Measurements from ENCODE around the gene GDF7. TPM values are rescaled to one million over a fixed set of nuclear protein-coding genes. Genes with fewer than 3 reads are reported as not detected.

The GDF7 gene
- total and polyA plus RNA-seq, 5 donors = 0.25 to 0.79 (median 0.47) TPM

DNA sequence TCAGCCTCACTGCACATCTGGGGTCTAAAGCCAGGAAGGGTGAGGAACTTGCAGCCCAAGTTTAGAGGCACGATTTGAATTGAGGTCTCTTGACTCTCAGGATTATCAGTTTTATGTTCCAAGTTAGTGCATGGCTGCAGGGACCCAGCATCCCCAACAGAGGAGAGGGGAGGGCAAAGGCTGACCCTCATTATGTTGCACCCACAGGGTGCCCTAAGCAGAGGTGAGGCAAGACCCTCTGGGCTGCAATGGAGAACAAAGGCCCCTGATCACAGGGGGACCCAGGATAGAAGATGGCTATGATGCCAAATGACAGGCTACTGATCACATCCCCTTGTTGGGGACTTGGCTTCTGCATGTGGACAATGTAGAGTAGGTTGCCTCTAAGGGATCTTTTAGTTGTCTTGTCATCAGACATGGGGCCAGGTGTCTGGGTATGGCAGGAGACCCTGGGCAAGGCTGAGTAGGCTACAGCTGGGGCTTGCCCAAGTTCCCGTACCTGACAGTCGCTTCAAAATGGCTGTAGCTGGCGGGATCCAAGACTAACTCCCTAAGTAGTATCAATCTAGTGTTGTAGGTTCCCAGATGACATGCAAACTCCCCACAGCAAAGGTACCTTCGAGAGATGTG, 4.5 kb upstream of the GDF7 start:
- H3K27me3 ChIP-seq (ENCODE audit: control insufficient read depth, insufficient read depth) = no peaks in the 10 kb centered on the region

DNA sequence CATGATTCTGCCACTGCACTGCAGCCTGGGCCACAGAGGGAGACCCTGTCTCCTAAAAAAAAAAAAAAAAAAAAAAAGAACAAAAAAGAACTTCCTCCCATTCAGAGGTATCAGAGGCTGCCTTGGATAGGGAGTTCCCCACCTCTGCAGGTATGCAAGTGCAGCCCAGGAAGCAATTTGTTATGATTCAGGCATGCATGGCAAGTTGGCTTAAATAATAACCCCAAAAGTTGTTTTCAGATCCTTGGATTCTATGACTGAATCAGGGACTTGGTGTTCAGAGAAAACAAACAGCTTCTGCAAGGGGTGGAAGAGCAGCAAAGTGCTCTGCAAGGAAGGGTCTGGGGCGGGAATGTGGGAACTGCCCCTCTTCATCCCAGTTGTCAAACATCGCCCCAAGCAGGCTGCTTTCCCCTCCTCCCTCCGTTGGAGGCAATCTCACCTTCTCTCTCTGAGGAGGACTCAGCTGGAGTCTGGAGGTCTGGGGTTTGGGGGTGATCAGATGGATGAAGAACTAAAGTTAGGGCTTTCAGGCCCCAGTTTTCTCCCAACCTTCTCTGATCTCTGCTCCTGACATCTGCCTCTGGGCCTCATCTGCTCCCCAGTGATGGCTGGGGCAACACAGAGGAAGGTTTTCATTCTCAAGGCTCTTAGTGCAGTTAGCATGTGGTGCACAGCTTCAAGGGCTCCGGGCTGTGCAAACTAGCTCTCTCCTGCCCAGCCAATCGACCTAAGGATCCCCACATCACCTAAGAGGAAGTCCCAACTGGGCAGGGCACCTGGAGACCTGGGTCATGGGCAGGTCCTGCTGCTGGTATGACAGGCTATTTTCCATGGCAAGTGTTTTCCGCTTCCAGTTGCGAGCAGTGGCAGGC, 3.5 kb upstream of the GDF7 start:
- no peak overlapping the region for H3K4me3 ChIP-seq (ENCODE audit: low read length)
- H3K9me3 ChIP-seq (ENCODE audit: control insufficient read depth, low read length) = no peaks in the 10 kb centered on the region
- WGBS = 51% methylated on average over 7 of the region's 7 CpGs
- intact Hi-C loops (cut with DNase I) = loop anchor here in 3 of 4 donors (2.0 to 10.0 kb wide), 3 partner anchors 299 to 451 kb away; no protein-coding TSS in a partner anchor
- peaks cover 4% of the 10 kb centered on the region for H3K4me1 ChIP-seq (ENCODE audit: control insufficient read depth, insufficient read depth, low read length)
- H3K27ac ChIP-seq (ENCODE audit: low read length) = no peak overlapping the region
- no peaks in the 10 kb centered on the region for H3K27me3 ChIP-seq (ENCODE audit: control insufficient read depth, insufficient read depth)
- ATAC-seq (no peak), DNase-seq (no peak)

More for the DNA sequence above, 4.5 kb upstream of the GDF7 start:
- DNase-seq (no peak), ATAC-seq (no peak)
- intact Hi-C loops (cut with DNase I) = loop anchor here in 3 of 4 donors (2.0 to 10.0 kb wide), 3 partner anchors 300 to 452 kb away; no protein-coding TSS in a partner anchor
- Histone ChIP-seq H3K4me1 (ENCODE audit: control insufficient read depth, insufficient read depth, low read length) (peaks cover 4% of the 10 kb centered on the region), H3K4me3 (ENCODE audit: low read length) (no peak overlapping the region), H3K27ac (ENCODE audit: low read length) (no peak overlapping the region), H3K9me3 (ENCODE audit: control insufficient read depth, low read length) (no peaks in the 10 kb centered on the region)
- 65% methylated on average over 5 of the region's 5 CpGs for WGBS

DNA sequence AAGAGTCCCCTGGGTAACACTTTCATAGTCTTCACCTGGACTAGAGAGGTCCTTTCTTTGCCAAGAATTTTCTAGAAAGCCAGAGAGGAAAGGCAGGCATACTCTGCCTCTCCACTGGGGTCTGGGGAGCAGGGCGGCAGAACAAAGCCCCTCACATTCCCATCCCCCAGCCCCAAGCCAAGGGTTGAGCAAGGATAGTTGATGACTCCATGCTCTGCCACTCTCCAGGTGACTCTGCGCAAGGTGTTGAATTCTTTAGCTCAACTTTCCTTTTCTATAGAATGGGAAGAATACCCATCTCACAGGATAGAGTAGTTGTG, 2.9 kb upstream of the GDF7 start:
- Histone ChIP-seq H3K4me1 (ENCODE audit: control insufficient read depth, insufficient read depth, low read length) (peaks cover 4% of the 10 kb centered on the region), H3K27ac (ENCODE audit: low read length) (no peak overlapping the region), H3K9me3 (ENCODE audit: control insufficient read depth, low read length) (no peaks in the 10 kb centered on the region), H3K27me3 (ENCODE audit: control insufficient read depth, insufficient read depth) (no peaks in the 10 kb centered on the region), H3K4me3 (ENCODE audit: low read length) (no peak overlapping the region)
- DNase-seq (no peak), ATAC-seq (no peak)
- WGBS = 53% methylated on average over 2 of the region's 2 CpGs
- intact Hi-C loops (cut with DNase I) = loop anchor here in 2 of 4 donors (5.0 to 10.0 kb wide), 2 partner anchors 298 to 451 kb away; no protein-coding TSS in a partner anchor

- Histone ChIP-seq H3K27me3 (ENCODE audit: control insufficient read depth, insufficient read depth) (no peaks in the 10 kb centered on the region), H3K9me3 (ENCODE audit: control insufficient read depth, low read length) (no peaks in the 10 kb centered on the region), H3K4me3 (ENCODE audit: low read length) (no peak overlapping the region), H3K4me1 (ENCODE audit: control insufficient read depth, insufficient read depth, low read length) (peaks cover 4% of the 10 kb centered on the region), H3K27ac (ENCODE audit: low read length) (no peak overlapping the region)
- WGBS = 24% methylated on average over 17 of the region's 17 CpGs
- intact Hi-C loops (cut with DNase I) = loop anchor here in 2 of 4 donors (5.0 to 10.0 kb wide), 2 partner anchors 298 to 450 kb away; no protein-coding TSS in a partner anchor
- ATAC-seq (no peak), DNase-seq (no peak)
These were observed 2.3 kb upstream of the GDF7 start for GRCh38 chr2:20664431-20665242.

DNA sequence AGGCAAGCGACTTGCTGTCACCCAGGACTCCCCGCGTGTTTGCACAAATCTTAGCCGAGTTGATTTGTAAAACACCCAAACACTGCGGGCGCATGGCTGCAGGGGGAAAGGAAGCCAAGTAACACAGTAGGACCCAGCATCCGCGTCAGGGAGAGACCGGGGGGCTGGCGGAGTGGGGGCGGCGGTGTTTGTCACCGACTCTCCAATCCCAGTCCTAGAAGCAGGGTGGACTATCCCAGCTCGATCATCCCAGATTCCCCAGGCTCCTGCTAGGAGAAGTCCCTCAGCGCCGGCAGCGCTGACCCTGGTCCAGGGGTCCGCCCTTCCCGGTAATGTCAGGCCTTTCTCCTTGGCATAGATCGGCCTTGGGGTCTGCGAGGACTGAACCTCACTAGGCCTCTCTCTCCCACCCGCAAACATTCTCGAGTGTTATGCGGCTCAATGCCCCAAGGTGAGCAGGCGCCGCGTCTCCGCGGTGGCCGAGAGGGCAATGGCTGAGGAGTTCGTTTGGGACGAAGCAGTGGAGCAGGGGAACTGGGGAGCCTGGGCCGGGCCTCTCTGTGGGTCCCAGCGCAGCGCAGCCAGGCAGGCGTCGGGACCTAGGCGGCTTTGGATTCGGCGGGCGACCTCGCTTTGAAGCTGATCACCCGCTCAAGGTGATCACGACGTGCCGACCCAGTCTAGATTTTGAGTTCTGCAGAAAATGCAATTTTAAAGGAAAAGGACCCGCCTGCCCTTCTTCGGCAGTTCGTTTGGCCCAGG, 1.5 kb upstream of the GDF7 start:
- DNase-seq = peak in 1 of 3 donors; percentile 50
- Histone ChIP-seq H3K4me3 (ENCODE audit: low read length) (peak overlapping the region; percentile 58), H3K27me3 (ENCODE audit: control insufficient read depth, insufficient read depth) (no peaks in the 10 kb centered on the region), H3K27ac (ENCODE audit: low read length) (no peak overlapping the region), H3K9me3 (ENCODE audit: control insufficient read depth, low read length) (no peaks in the 10 kb centered on the region), H3K4me1 (ENCODE audit: control insufficient read depth, insufficient read depth, low read length) (peaks cover 4% of the 10 kb centered on the region)
- intact Hi-C loops (cut with DNase I) = loop anchor here in 1 of 4 donors (10.0 kb wide), 1 partner anchor 449 kb away; no protein-coding TSS in a partner anchor
- WGBS = 4% methylated on average over 49 of the region's 49 CpGs
- no peak for ATAC-seq

DNA sequence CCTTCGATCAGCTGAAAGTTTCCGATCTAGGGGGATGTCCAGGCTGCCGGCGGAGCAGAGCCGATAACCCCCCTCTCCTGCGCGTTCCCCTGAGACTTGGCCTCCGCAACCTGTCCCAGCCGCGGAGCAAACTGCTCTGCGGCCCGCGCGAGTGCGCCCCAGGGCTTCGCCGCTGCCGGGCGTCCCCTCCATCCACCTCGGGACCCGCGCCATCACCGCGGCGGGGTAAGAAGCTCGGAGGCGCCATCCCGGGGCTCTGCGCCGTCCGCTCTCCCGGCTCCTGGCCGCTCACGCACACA, 990 bp upstream of the GDF7 start:
- peak in 1 of 2 donors; percentile 10 for ATAC-seq
- Histone ChIP-seq H3K4me1 (ENCODE audit: control insufficient read depth, insufficient read depth, low read length) (peaks cover 4% of the 10 kb centered on the region), H3K27me3 (ENCODE audit: control insufficient read depth, insufficient read depth) (no peaks in the 10 kb centered on the region), H3K27ac (ENCODE audit: low read length) (no peak overlapping the region), H3K9me3 (ENCODE audit: control insufficient read depth, low read length) (no peaks in the 10 kb centered on the region), H3K4me3 (ENCODE audit: low read length) (peak overlapping the region; percentile 58)
- 2% methylated on average over 34 of the region's 34 CpGs for WGBS
- intact Hi-C loops (cut with DNase I) = loop anchor here in 1 of 4 donors (10.0 kb wide), 1 partner anchor 449 kb away; no protein-coding TSS in a partner anchor
- peak in 1 of 3 donors; percentile 37 for DNase-seq

DNA sequence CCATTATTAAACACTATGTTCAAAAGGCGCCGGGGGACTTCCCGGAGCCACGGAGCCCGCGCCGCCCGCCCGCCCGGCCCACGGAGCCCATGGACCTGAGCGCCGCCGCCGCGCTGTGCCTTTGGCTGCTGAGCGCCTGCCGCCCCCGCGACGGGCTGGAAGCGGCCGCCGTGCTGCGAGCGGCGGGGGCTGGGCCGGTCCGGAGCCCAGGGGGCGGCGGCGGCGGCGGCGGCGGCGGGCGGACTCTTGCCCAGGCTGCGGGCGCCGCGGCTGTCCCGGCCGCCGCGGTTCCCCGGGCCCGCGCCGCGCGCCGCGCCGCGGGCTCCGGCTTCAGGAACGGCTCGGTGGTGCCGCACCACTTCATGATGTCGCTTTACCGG, 197 bp downstream of the GDF7 start:
- Histone ChIP-seq H3K4me1 (ENCODE audit: control insufficient read depth, insufficient read depth, low read length) (peaks cover 4% of the 10 kb centered on the region), H3K27ac (ENCODE audit: low read length) (no peak overlapping the region), H3K9me3 (ENCODE audit: control insufficient read depth, low read length) (no peaks in the 10 kb centered on the region), H3K27me3 (ENCODE audit: control insufficient read depth, insufficient read depth) (no peaks in the 10 kb centered on the region), H3K4me3 (ENCODE audit: low read length) (peak overlapping the region; percentile 58)
- under 1% methylated on average over 55 of the region's 62 CpGs for WGBS
- DNase-seq = no peak
- ATAC-seq = peak in 1 of 2 donors; percentile 7
- intact Hi-C loops (cut with DNase I) = loop anchor here in 1 of 4 donors (10.0 kb wide), 1 partner anchor 448 kb away; no protein-coding TSS in a partner anchor

DNA sequence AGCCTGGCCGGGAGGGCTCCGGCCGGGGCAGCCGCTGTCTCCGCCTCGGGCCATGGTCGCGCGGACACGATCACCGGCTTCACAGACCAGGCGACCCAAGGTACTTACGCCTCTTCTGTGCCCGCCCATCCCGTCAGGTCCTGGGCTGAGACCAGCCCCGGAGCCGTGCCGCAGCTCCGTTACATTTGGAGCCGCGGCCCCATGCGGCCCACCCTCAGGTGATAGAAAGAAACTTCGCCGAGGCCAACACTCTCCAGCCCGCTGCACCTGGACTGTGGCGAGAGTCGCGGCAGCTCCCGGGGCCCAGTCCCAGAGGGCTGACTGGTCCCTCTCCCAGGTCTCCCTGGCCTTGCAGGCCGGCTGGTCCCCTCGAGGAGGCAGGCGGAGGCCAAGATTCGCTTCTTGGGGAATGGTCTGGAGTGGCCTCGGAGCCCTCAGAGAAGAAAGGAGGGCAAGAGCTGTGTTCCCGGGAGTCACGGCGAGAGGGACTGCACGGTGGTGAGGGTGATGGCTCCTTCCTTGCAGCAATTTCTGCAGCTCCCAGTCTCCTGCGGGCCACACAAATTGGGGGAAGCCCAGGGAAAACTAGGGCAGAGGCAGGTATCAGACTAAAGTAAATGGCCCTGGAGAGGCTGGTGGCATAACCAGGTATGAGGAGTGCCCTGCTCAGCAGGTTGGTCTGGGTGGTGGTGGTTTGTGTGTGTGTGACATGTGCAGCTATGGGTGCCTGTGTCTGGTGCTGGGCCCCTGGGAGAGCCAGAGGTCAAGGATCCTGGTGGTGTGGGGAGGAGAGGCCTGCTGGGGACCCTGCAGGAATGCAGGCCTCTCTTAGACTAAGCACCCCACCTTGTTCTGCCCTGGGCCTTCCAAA, 822 bp downstream of the GDF7 start:
- intact Hi-C loops (cut with DNase I) = loop anchor here in 1 of 4 donors (10.0 kb wide), 1 partner anchor 447 kb away; no protein-coding TSS in a partner anchor
- DNase-seq = no peak
- H3K4me1 ChIP-seq (ENCODE audit: control insufficient read depth, insufficient read depth, low read length) = peaks cover 4% of the 10 kb centered on the region
- 27% methylated on average over 39 of the region's 39 CpGs for WGBS
- H3K27ac ChIP-seq (ENCODE audit: low read length) = no peak overlapping the region
- peak overlapping the region; percentile 58 for H3K4me3 ChIP-seq (ENCODE audit: low read length)
- H3K27me3 ChIP-seq (ENCODE audit: control insufficient read depth, insufficient read depth) = no peaks in the 10 kb centered on the region
- no peaks in the 10 kb centered on the region for H3K9me3 ChIP-seq (ENCODE audit: control insufficient read depth, low read length)
- ATAC-seq = no peak

DNA sequence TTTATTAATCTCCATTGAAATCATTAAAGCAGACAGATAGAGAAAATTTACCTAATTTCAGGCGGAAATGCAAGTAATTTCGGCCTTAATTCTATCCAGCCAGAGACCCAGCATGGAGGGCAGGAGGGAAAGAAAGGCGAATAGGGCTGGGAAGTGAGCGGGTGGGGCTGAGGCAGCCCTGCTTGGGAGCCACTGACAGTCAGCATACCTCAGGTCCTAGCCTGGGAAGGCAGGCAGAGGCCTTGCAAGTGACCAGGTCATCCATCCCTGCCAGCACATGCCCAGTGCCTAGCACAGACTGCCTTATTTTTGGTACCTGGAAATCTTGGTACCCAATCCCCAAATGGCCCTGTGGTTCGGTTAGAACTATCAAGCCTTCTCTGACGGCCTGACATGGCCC, 1.5 kb downstream of the GDF7 start:
- peaks cover 4% of the 10 kb centered on the region for H3K4me1 ChIP-seq (ENCODE audit: control insufficient read depth, insufficient read depth, low read length)
- H3K27me3 ChIP-seq (ENCODE audit: control insufficient read depth, insufficient read depth) = no peaks in the 10 kb centered on the region
- DNase-seq (no peak), ATAC-seq (no peak)
- H3K27ac ChIP-seq (ENCODE audit: low read length) = no peak overlapping the region
- WGBS = 91% methylated on average over 6 of the region's 6 CpGs
- intact Hi-C loops (cut with DNase I) = loop anchor here in 1 of 4 donors (10.0 kb wide), 1 partner anchor 446 kb away; no protein-coding TSS in a partner anchor
- H3K4me3 ChIP-seq (ENCODE audit: low read length) = no peak overlapping the region
- no peaks in the 10 kb centered on the region for H3K9me3 ChIP-seq (ENCODE audit: control insufficient read depth, low read length)
